ENCODE results near the gene CDH5.

DNA sequence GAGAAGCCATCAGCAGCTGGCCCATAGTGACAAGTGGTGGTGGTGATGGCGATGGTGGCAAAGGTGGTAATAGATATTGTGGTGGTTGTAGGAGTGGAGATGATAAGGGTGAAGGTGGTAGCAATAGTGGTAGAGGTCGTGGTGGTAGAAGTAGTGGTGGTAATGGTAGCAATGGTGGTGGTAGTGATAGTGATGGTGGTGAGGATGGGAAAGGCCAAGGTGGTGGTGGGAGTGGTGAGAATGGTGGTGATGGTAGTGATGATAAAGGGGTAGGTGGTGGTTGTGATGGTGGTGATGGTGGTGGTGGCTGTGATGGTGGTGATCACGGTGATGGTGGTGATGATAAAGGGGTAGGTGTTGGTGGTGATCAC is 13.1 kb downstream of the CDH5 start:
- TF ChIP-seq CTCF (IDR thresholded peaks at IDR 0.05): no peak
- no peak for TF ChIP-seq EZH2 (IDR thresholded peaks at IDR 0.05)

Measured in neural progenitor cell (in vitro differentiated cells).